Astrocyte (in vitro differentiated cells and primary cell): ENCODE data around the gene OR52L1.

Experiments
- CTCF ChIP-seq: IDR thresholded peaks from 2 replicates; pipeline ENCODE4 v1.5.1; 2011; ENCODE audit warnings: low read depth, mild to moderate bottlenecking, inconsistent platforms, low read length, moderate library complexity; ENCODE audit not compliant: insufficient read depth
- EZH2 ChIP-seq: IDR thresholded peaks from 2 replicates; pipeline ENCODE4 v1.6.1; 2012; ENCODE audit warnings: mild to moderate bottlenecking, low read length, inconsistent platforms; ENCODE audit not compliant: insufficient read depth

- no peak for TF ChIP-seq CTCF
- TF ChIP-seq EZH2, result no peak
These were observed 40.7 kb upstream of the OR52L1 start for GRCh38 chr11:6027501-6027900.
